Measurements from ENCODE around the gene HES3.

The HES3 gene, protein sequence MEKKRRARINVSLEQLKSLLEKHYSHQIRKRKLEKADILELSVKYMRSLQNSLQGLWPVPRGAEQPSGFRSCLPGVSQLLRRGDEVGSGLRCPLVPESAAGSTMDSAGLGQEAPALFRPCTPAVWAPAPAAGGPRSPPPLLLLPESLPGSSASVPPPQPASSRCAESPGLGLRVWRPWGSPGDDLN

GRCh38 chr1:6243993-6244392, at the start of gene HES3:
TSS of gene HES3 (plus strand) at chr1:6244179. CDS start at chr1:6244366, 187 bp downstream.
- TF ChIP-seq, protein P1, sequence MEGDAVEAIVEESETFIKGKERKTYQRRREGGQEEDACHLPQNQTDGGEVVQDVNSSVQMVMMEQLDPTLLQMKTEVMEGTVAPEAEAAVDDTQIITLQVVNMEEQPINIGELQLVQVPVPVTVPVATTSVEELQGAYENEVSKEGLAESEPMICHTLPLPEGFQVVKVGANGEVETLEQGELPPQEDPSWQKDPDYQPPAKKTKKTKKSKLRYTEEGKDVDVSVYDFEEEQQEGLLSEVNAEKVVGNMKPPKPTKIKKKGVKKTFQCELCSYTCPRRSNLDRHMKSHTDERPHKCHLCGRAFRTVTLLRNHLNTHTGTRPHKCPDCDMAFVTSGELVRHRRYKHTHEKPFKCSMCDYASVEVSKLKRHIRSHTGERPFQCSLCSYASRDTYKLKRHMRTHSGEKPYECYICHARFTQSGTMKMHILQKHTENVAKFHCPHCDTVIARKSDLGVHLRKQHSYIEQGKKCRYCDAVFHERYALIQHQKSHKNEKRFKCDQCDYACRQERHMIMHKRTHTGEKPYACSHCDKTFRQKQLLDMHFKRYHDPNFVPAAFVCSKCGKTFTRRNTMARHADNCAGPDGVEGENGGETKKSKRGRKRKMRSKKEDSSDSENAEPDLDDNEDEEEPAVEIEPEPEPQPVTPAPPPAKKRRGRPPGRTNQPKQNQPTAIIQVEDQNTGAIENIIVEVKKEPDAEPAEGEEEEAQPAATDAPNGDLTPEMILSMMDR (IDR thresholded peaks at IDR 0.05; ENCODE audit: insufficient read depth, low read depth, low read length, missing control alignments) = no peak
- no peak for DNase-seq (ENCODE audit: low read depth)
- H3K4me3 ChIP-seq (ENCODE audit: low read depth, low read length) = no peak within 1 kb of the TSS

DNA sequence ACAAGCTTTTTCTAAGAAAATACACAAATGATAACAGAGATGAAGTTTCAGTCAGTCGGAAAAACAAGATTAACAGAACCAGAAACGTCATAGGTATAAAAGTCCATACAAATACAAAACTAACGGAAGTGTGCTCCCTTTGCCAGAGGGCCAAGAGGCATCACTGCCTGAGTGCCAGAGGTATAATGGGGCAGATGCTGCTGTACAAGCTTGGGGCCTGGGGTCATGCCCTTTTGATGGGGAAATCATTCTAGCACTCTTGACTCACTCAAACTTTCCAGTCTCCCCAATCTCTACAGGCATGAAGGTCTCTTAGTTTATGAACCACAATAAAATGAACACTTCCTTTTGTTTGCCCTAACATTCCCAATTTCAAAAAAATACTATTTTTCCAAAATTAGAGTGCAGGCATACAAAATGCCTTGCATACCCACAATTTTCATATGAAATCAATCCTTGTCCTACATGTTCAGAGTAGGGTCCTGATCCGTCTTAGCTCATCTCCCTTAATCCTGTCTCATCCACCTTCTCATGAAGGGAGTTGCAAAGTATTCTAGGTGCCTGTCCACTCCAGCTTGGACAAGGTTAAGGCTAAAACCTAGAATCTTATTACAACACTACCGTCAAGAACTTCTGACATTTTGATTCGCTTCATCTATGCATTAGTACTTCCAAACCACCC, 46.1 kb upstream of the HES3 start:
- no peak for DNase-seq (ENCODE audit: low read depth)
- TF ChIP-seq, protein P1 (IDR thresholded peaks at IDR 0.05; ENCODE audit: insufficient read depth, low read depth, low read length, missing control alignments) = no peak
- H3K4me3 ChIP-seq (ENCODE audit: low read depth, low read length) = peak overlapping the region; percentile 81

DNA sequence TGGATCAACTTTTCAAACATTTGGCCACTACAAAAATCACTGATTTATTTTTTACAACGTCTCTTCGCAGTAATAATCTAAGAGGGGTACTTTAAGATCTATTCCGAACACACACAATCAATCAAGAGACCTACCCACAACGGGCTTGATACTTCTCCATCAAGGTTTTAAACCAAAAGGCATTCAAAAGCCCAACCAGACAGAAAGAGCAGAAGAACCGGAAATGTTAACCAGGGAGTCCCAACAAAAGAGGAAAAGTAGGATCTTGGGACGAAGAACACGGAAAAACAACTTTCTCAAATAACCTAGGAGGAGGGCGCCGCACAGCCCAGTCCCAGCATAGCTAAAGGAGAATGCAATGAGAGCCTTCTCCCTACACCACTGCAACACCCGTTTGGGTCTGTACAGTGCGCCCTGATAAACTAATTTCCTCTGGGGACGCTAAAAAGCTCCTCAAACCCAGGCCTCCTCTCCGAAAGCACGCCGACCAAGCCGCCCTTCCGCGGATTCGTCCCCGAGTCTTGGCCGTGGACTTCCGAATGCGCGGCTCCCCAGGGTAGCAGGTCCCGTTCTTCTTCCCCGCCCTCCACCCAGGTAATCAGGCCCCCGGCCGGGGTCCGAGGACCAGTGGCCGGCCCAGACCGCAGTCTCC, 45.2 kb upstream of the HES3 start:
- DNase-seq (ENCODE audit: low read depth) = peak; percentile 42
- TF ChIP-seq, protein P1 (IDR thresholded peaks at IDR 0.05; ENCODE audit: insufficient read depth, low read depth, low read length, missing control alignments) = no peak
- peak overlapping the region; percentile 81 for H3K4me3 ChIP-seq (ENCODE audit: low read depth, low read length)

GRCh38 chr1:6199298-6200187, 44.4 kb upstream of the HES3 start, which contains the start of gene RPL22:
TSS of gene RPL22 (minus strand) at chr1:6199595. CDS start at chr1:6199573, 22 bp downstream.
- DNase-seq (ENCODE audit: low read depth) = peak; percentile 99
- peak within 1 kb of the TSS; percentile 81 for H3K4me3 ChIP-seq (ENCODE audit: low read depth, low read length)
- TF ChIP-seq, protein P1 (IDR thresholded peaks at IDR 0.05; ENCODE audit: insufficient read depth, low read depth, low read length, missing control alignments) = no peak

GRCh38 chr1:6200188-6200809, 43.7 kb upstream of the HES3 start:
- DNase-seq (ENCODE audit: low read depth) = no peak
- H3K4me3 ChIP-seq (ENCODE audit: low read depth, low read length) = peak overlapping the region; percentile 81
- TF ChIP-seq, protein P1 (IDR thresholded peaks at IDR 0.05; ENCODE audit: insufficient read depth, low read depth, low read length, missing control alignments) = no peak

DNA sequence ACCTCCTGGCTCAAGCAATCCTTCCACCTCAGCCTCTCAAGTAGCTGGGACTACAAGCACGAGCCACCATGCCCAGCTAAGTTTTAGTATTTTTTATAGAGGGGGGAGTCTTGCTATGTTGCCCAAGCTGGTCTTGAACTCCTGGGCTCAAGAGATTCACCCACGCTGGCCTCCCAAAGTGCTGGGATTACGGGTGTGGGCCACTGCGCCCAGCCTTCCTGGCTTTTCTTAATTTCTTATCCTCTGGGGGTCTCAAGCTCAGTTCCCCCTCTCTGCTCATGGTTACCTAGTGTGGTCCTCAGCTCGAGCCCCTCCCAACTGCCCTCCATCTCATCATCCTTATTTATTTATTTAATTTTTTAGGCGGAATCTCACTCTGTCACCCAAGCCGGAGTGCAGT, 41.7 kb upstream of the HES3 start:
- TF ChIP-seq, protein P1 (IDR thresholded peaks at IDR 0.05; ENCODE audit: insufficient read depth, low read depth, low read length, missing control alignments) = no peak
- no peak overlapping the region for H3K4me3 ChIP-seq (ENCODE audit: low read depth, low read length)
- no peak for DNase-seq (ENCODE audit: low read depth)

Data from GM12865 (cell line).